NCI-H128 (cell line): Measurements from ENCODE around the gene RD3L.

Experiments
- DNase-seq: peaks from one replicate; lab custom pipeline; 2025; ENCODE audit not compliant: unreplicated experiment; lab: John Stamatoyannopoulos, UW

Gene RD3L

GRCh38 chr14:103897075-103897947, 45.0 kb downstream of the RD3L start:
- no peak for DNase-seq

GRCh38 chr14:103896578-103896977, 45.8 kb downstream of the RD3L start:
- no peak for DNase-seq

- no peak for DNase-seq
These were observed 47.6 kb downstream of the RD3L start for GRCh38 chr14:103894723-103895059.

GRCh38 chr14:103894034-103894722, 48.2 kb downstream of the RD3L start:
- no peak for DNase-seq

DNA sequence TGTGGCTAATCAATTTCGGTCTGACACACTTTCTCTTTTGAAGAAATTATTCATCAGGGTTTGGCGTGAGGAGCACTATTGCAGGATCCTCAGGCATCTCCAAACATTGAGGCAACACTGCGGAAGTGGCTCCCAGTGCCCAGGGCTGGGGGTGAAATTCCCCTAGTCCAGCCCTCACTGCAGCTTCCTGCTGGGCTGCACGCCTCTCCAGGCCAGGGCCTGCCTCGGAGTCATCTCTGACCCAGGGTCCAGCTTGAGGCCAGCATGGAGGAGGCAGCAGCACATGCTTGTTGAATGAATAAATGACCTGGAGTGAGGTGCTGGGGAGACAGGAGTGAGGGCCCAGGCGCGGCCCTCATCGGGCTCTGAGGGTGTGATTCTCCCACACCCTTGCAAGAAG, 50.1 kb downstream of the RD3L start:
- DNase-seq, result no peak

DNA sequence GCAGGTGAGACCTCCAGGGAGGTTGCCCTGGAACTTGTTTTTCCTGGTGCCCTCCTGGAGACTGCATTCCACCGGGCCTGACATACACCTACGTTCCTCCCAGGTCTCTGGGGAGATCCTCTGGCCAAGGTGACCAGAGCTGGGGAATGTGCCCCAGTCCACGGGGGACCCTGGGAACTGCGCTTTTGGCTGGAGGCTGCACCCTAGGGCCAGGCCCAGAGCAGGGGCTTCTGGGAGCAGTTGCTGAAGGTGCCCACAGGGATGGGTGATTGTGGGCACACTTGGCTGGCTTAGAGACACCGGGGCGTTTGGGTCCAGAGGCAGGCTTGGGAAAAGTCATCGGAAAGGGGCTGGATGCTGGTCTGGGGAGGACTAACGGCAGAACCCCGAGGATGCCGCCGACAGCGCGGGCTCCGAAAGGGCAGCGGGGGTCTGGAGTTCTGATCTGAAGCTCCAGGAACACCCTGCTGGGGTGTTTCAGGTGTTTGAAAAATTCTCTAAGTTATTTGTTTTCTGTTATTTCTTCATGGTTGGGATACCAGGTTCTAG, 50.6 kb downstream of the RD3L start:
- no peak for DNase-seq

DNA sequence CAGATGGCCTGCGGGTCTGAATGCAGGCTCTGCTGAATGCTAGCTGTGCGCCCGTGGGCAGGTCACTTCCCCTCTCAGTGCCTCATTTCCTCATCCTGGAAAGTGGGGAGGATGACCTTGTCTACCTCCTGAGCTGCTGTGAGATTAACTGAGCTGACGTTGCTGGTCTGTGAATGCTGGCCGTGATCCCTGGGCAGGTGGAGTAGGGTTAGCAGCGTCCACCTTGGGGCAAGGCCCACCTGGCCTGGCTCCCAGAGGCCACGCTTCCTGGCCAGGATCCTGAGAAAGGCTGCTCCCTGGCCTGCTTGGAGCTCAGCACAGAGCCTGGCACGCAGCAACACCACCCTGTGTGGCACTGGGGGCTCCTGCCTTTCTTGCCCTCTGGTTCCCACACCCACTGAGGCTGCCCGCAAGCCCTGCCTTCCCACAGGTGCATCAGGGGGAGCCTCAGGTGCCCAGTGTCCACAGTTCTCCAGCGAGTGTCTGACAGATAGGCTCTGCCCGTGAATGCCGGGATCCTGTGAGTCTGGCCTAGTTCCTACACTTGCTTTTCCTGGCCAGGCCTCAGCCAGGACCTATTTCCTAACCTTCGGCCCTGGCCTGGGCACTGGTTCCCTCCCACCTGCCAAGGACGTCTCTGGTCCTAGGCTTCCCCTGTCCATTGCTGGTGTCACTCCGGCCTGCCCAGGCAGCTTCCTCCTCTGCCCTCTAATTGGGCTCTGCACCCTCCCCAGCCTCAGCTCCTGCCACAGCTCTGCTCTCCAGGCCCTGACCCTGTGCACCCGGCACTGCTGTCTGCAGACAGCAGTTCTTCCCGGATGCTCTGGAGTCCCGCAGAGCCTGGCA, 51.3 kb downstream of the RD3L start:
- DNase-seq, result no peak
